H1 (cell line): Measurements from ENCODE around the gene VN1R4. TPM values are rescaled to one million over a fixed set of nuclear protein-coding genes. Genes with fewer than 3 reads are reported as not detected.

Experiments
- CTCF ChIA-PET: fragments of 300-600 bp; sonication (Branson Sonifier 250); formaldehyde crosslinking; loops from one replicate; lab custom pipeline; 2021; ENCODE audit not compliant: partially characterized antibody; lab: Charles Lee
- POLR2A ChIA-PET: fragments of 300-600 bp; sonication (Branson Sonifier 250); formaldehyde crosslinking; loops from one replicate; lab custom pipeline; 2021; ENCODE audit warnings: inconsistent platforms; ENCODE audit not compliant: partially characterized antibody; lab: Charles Lee
- DNase-seq, 2 experiments: peaks; one replicate each; pipeline versions ENCODE4 v3.0.0 to v3.0.0-alpha.2; 2010 to 2022; ENCODE audit warnings: low spot score in 2 of 2, low read depth in 1 of 2, mixed read lengths in 1 of 2
- FAIRE-seq: peaks from 2 replicates; lab custom pipeline; 2011; peaks lifted over from hg19 to GRCh38; lab: Jason Lieb, UNC
- H2AFZ ChIP-seq: 2 replicates; pipeline ENCODE4 v1.8.1; 2012; ENCODE audit warnings: low read length, inconsistent platforms
- H2AK5ac ChIP-seq: 2 replicates; pipeline ENCODE4 v1.6.1; 2013; ENCODE audit warnings: low read depth, low read length
- H2BK120ac ChIP-seq: replicated peaks from 2 replicates; pipeline ENCODE3; 2013; ENCODE audit warnings: low read depth, low read length, inconsistent platforms
- H2BK12ac ChIP-seq: 2 replicates; pipeline ENCODE4 v1.6.1; 2013; ENCODE audit warnings: low read depth, low read length
- H2BK15ac ChIP-seq: 2 replicates; pipeline ENCODE4 v1.6.1; 2013; ENCODE audit warnings: low read length
- H2BK20ac ChIP-seq: 2 replicates; pipeline ENCODE4 v1.6.1; 2013; ENCODE audit warnings: low read length
- H2BK5ac ChIP-seq: 2 replicates; pipeline ENCODE4 v1.6.1; 2013; ENCODE audit warnings: low read depth, low read length
- H3K14ac ChIP-seq: 2 replicates; pipeline ENCODE4 v1.6.1; 2013; ENCODE audit warnings: inconsistent platforms; ENCODE audit not compliant: insufficient read length
- H3K18ac ChIP-seq: 2 replicates; pipeline ENCODE4 v1.6.1; 2013; ENCODE audit warnings: low read length; ENCODE audit errors: extremely low read depth
- H3K23ac ChIP-seq: 2 replicates; pipeline ENCODE4 v1.6.1; 2013; ENCODE audit warnings: inconsistent platforms; ENCODE audit not compliant: insufficient read length
- H3K23me2 ChIP-seq: 2 replicates; pipeline ENCODE4 v1.6.1; 2013; ENCODE audit warnings: low read depth, low read length
- H3K27ac ChIP-seq: 2 replicates; pipeline ENCODE4 v1.6.1; 2011; ENCODE audit warnings: low read depth, low read length, inconsistent platforms
- H3K27me3 ChIP-seq, 4 experiments: replicated peaks in 1 of 4; 1 replicate in 1 of 4; 2 replicates in 3 of 4; pipeline versions ENCODE4 v1.6.1 to v1.8.1; 2011 to 2013; ENCODE audit warnings: low read length in 3 of 4, mild to moderate bottlenecking in 3 of 4, inconsistent platforms in 2 of 4, mixed read lengths in 2 of 4, moderate library complexity in 1 of 4; ENCODE audit not compliant: control insufficient read depth in 3 of 4, insufficient read depth in 3 of 4; ENCODE audit errors: extremely low read depth in 1 of 4
- H3K36me3 ChIP-seq, 4 experiments: 2 replicates each; pipeline versions ENCODE4 v1.6.1 to v1.8.1; 2011 to 2013; ENCODE audit warnings: mild to moderate bottlenecking in 4 of 4, low read length in 3 of 4, moderate library complexity in 2 of 4, control low read depth in 1 of 4, inconsistent platforms in 1 of 4; ENCODE audit not compliant: insufficient read depth in 4 of 4, control insufficient read depth in 2 of 4
- H3K4ac ChIP-seq: replicated peaks from 2 replicates; pipeline ENCODE3; 2013; ENCODE audit warnings: low read length, low read depth, mixed read lengths, inconsistent platforms; ENCODE audit not compliant: insufficient read length
- H3K4me1 ChIP-seq, 4 experiments: replicated peaks in 1 of 4; 1 replicate in 1 of 4; 2 replicates in 3 of 4; pipeline versions ENCODE4 v1.6.1 to v1.8.1; 2011 to 2013; ENCODE audit warnings: low read length in 3 of 4, inconsistent platforms in 2 of 4, mixed read lengths in 1 of 4; ENCODE audit not compliant: insufficient read depth in 4 of 4, control insufficient read depth in 3 of 4
- H3K4me2 ChIP-seq, 2 experiments: 2 replicates each; pipeline versions ENCODE4 v1.6.1 to v1.8.1; 2011 to 2013; ENCODE audit warnings: low read depth in 2 of 2, low read length in 2 of 2, control low read depth in 1 of 2, inconsistent platforms in 1 of 2, mild to moderate bottlenecking in 1 of 2; ENCODE audit not compliant: insufficient read depth in 1 of 2
- H3K4me3 ChIP-seq, 4 experiments: fragments of 200-600, 300-600 bp in 1 of 4; sonication (generic), shearing (Covaris generic), sonication (Bioruptor Twin) in 1 of 4; 2 replicates each; pipeline versions ENCODE4 v1.5.1 to v1.8.1; 2011 to 2016; ENCODE audit warnings: low read length in 4 of 4, low read depth in 3 of 4, control low read depth in 2 of 4, inconsistent platforms in 2 of 4, mild to moderate bottlenecking in 2 of 4, mixed read lengths in 1 of 4, moderate library complexity in 1 of 4; ENCODE audit not compliant: insufficient read depth in 2 of 4; ENCODE audit errors: extremely low read depth in 1 of 4
- H3K56ac ChIP-seq: replicated peaks from 2 replicates; pipeline ENCODE3; 2013; ENCODE audit warnings: low read depth, mild to moderate bottlenecking, mixed read lengths, low read length, inconsistent platforms; ENCODE audit not compliant: insufficient read length
- H3K79me1 ChIP-seq: 2 replicates; pipeline ENCODE4 v1.6.1; 2013; ENCODE audit warnings: low read depth, low read length, control low read depth
- H3K79me2 ChIP-seq, 2 experiments: 2 replicates each; pipeline versions ENCODE4 v1.6.1 to v1.8.1; 2012 to 2013; ENCODE audit warnings: low read length in 2 of 2, mild to moderate bottlenecking in 2 of 2, inconsistent platforms in 1 of 2; ENCODE audit not compliant: insufficient read depth in 2 of 2, control insufficient read depth in 1 of 2
- H3K9ac ChIP-seq, 4 experiments: replicated peaks in 1 of 4; 1 replicate in 1 of 4; 2 replicates in 3 of 4; pipeline versions ENCODE4 v1.6.1 to v1.8.1; 2011 to 2013; ENCODE audit warnings: low read depth in 3 of 4, low read length in 3 of 4, control low read depth in 2 of 4, mild to moderate bottlenecking in 2 of 4, moderate library complexity in 2 of 4, inconsistent platforms in 1 of 4; ENCODE audit errors: extremely low read depth in 1 of 4
- H3K9me3 ChIP-seq, 2 experiments: 2 replicates each; pipeline versions ENCODE4 v1.6.1 to v1.8.1; 2012 to 2013; ENCODE audit warnings: mild to moderate bottlenecking in 2 of 2, moderate library complexity in 2 of 2, control low read depth in 1 of 2, inconsistent platforms in 1 of 2, low read depth in 1 of 2, low read length in 1 of 2, mixed read lengths in 1 of 2; ENCODE audit not compliant: insufficient read depth in 2 of 2
- H4K20me1 ChIP-seq, 2 experiments: replicated peaks in 1 of 2; 2 replicates each; pipeline versions ENCODE3 to v1.8.1; 2011 to 2013; ENCODE audit warnings: inconsistent platforms in 2 of 2, low read length in 2 of 2, mild to moderate bottlenecking in 1 of 2; ENCODE audit not compliant: insufficient read depth in 2 of 2, control insufficient read depth in 1 of 2
- H4K5ac ChIP-seq: 2 replicates; pipeline ENCODE4 v1.6.1; 2013; ENCODE audit warnings: low read length, low read depth, mixed read lengths, inconsistent platforms; ENCODE audit not compliant: insufficient read length
- H4K8ac ChIP-seq: 2 replicates; pipeline ENCODE4 v1.8.0; 2013; ENCODE audit warnings: mild to moderate bottlenecking, moderate library complexity, low read length, inconsistent platforms; ENCODE audit not compliant: insufficient read depth; ENCODE audit errors: extremely low read depth
- H4K91ac ChIP-seq: replicated peaks from 2 replicates; pipeline ENCODE3; 2013; ENCODE audit warnings: low read length, mixed read lengths, inconsistent platforms; ENCODE audit not compliant: insufficient read length
- CBX5 ChIP-seq: fragments of 300-800, 300-1000 bp; sonication (generic); IDR thresholded peaks from 2 replicates; pipeline ENCODE4 v1.7.1; 2016; ENCODE audit warnings: antibody characterized with exemption, low read length, low read depth
- CEBPB ChIP-seq: IDR thresholded peaks from 2 replicates; pipeline ENCODE4 v1.6.1; 2012; ENCODE audit warnings: low read depth, low read length
- EP300 ChIP-seq, 2 experiments: IDR thresholded peaks; 1 replicate in 1 of 2; 2 replicates in 1 of 2; pipeline ENCODE4 v1.6.1; 2011 to 2012; ENCODE audit warnings: low read depth in 2 of 2, low read length in 2 of 2, mild to moderate bottlenecking in 2 of 2, borderline replicate concordance in 1 of 2, inconsistent platforms in 1 of 2, moderate library complexity in 1 of 2
- EZH2 ChIP-seq: fragments of 200-600 bp; sonication (generic); IDR thresholded peaks from 2 replicates; pipeline ENCODE4 v1.7.1; 2012; ENCODE audit warnings: low read depth, mild to moderate bottlenecking, moderate library complexity, low read length, inconsistent platforms; ENCODE audit not compliant: severe bottlenecking
- HDAC6 ChIP-seq: IDR thresholded peaks from one replicate; pipeline ENCODE4 v1.7.1; 2012; ENCODE audit warnings: low read depth, mild to moderate bottlenecking, inconsistent platforms, low read length, moderate library complexity
- JUN ChIP-seq: IDR thresholded peaks from 2 replicates; pipeline ENCODE4 v1.6.1; 2011; ENCODE audit warnings: low read depth, mild to moderate bottlenecking, improper control_type of control experiment, low read length
- KDM1A ChIP-seq: fragments of 200-600, 300-600 bp; sonication (generic); IDR thresholded peaks from 2 replicates; pipeline ENCODE4 v1.7.1; 2016; ENCODE audit warnings: mild to moderate bottlenecking, low read length, borderline replicate concordance
- NRF1 ChIP-seq: IDR thresholded peaks from 2 replicates; pipeline ENCODE4 v1.6.1; 2011; ENCODE audit warnings: mild to moderate bottlenecking, low read depth, low read length, improper control_type of control experiment
- PHF8 ChIP-seq: fragments of 200-600 bp; sonication (generic); conservative IDR thresholded peaks from 2 replicates; pipeline ENCODE4 v1.7.1; 2012; ENCODE audit warnings: low read depth, mild to moderate bottlenecking, inconsistent platforms, low read length, moderate library complexity
- POU5F1 ChIP-seq: IDR thresholded peaks from 2 replicates; pipeline ENCODE4 v1.6.1; 2011; ENCODE audit warnings: low read depth, mild to moderate bottlenecking, low read length, moderate library complexity
- RBBP5 ChIP-seq: IDR thresholded peaks from 2 replicates; pipeline ENCODE4 v1.7.1; 2012; ENCODE audit warnings: low read depth, mild to moderate bottlenecking, inconsistent platforms, low read length, moderate library complexity, borderline replicate concordance
- SRF ChIP-seq: IDR thresholded peaks from 2 replicates; pipeline ENCODE4 v1.6.1; 2011; ENCODE audit warnings: mild to moderate bottlenecking, low read depth, low read length, moderate library complexity
- YY1 ChIP-seq: IDR thresholded peaks from 2 replicates; pipeline ENCODE4 v1.6.1; 2011; ENCODE audit warnings: low read depth, mild to moderate bottlenecking, low read length
- WGBS, 2 experiments: shearing (Covaris generic) in 1 of 2; methylation state at CpG; one replicate each; pipeline versions ENCODE4 v1.1.6 to v1.1.7; 2013 to 2015; ENCODE audit warnings: low lambda C conversion rate in 2 of 2, mixed read lengths in 2 of 2, inconsistent platforms in 1 of 2, low coverage in 1 of 2, missing lambda C conversion rate in 1 of 2; ENCODE audit not compliant: insufficient replicate concordance in 2 of 2, insufficient coverage in 1 of 2, insufficient read length in 1 of 2; ENCODE audit errors: extremely low coverage in 1 of 2, missing lambda C conversion rate in 1 of 2; 5-methylcytosine and 5-hydroxymethylcytosine counted together
- polyA plus RNA-seq, 7 experiments: library from polyadenylated mRNA; depleted of rRNA in 3 of 7; stranded (reverse) in 5 of 7; unstranded in 2 of 7; fragments of >200 nt in 5 of 7; fragments of 200-250 nt in 2 of 7; gene quantifications; 1 replicate in 5 of 7; 2 replicates in 1 of 7; 4 replicates in 1 of 7; pipeline versions ENCODE4 v1.2.1 to v1.2.3, GENCODE V29; 2011 to 2013; ENCODE audit warnings: missing spikeins in 2 of 7, mixed read lengths in 2 of 7
- total RNA-seq: library from RNA; stranded (reverse); fragmentation: NEBNext Ultra II Directional; extraction: Animal tissue kit (Norgen Biotek cat#: 25700); gene quantifications from 2 replicates; pipeline ENCODE4 v1.2.1, GENCODE V29; 2021

Gene VN1R4
- total and polyA plus RNA-seq, 2 of the 8 experiments (the other 6 are each of a cell fraction or from before 2014, with no cell fraction given), result not detected

DNA sequence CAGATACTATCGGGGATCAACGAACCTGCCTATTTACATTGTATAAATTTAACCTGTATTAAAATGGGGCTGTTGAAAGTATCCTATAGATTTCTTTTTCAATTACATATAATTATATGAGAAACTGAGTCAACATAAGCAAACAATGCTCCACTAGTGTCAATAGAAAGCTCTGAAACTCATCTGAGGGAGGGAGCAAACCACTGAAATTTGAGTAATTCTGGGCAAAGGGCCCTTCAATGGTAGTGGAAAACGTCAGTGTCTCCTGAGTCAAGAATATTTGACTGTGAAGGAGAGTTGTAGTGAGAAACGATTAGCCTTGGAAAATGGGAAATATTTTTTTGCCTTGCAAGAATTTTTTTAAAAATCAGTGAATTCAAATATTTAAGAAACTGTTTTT is 17.6 kb upstream of the VN1R4 start:
- H3K9ac ChIP-seq, result no peak overlapping the region
- no peak overlapping the region for H4K8ac ChIP-seq
- H3K56ac ChIP-seq, result no peak overlapping the region
- no peak overlapping the region for H2BK120ac ChIP-seq
- no peak overlapping the region for H3K27ac ChIP-seq
- no peak overlapping the region for H3K4me2 ChIP-seq
- H3K18ac ChIP-seq, result no peak overlapping the region
- no peaks in the 10 kb centered on the region for H3K27me3 ChIP-seq
- DNase-seq, result no peak
- H3K4me3 ChIP-seq, result no peak overlapping the region
- 88% methylated on average over 4 of the region's 4 CpGs; no CpG with 5 or more reads in 1 of the 2 experiments for WGBS, 2 experiments
- no peaks in the 10 kb centered on the region for H3K23me2 ChIP-seq
- no peak overlapping the region for H2BK5ac ChIP-seq
- H3K23ac ChIP-seq, result no peak overlapping the region
- ChIA-PET CTCF (interaction anchor here (0.8 kb wide), 1 partner anchor 20 kb away, joined by 3 read pairs; no protein-coding TSS in a partner anchor), POLR2A (no interaction called here)
- H2BK12ac ChIP-seq, result no peak overlapping the region
- H3K9me3 ChIP-seq, result 0 out of 4 replicates have a peak, but pooled peaks cover 0 to 3% of the 10 kb centered on the region in 2 experiments
- no peaks in the 10 kb centered on the region for H3K79me1 ChIP-seq
- no peak overlapping the region for H2AFZ ChIP-seq
- H3K79me2 ChIP-seq, result no peaks in the 10 kb centered on the region
- H3K4ac ChIP-seq, result no peak overlapping the region
- H4K91ac ChIP-seq, result no peak overlapping the region
- no peaks in the 10 kb centered on the region for H4K20me1 ChIP-seq
- H3K14ac ChIP-seq, result no peak overlapping the region
- H2BK20ac ChIP-seq, result no peak overlapping the region
- no peaks in the 10 kb centered on the region for H3K36me3 ChIP-seq
- H4K5ac ChIP-seq, result no peak overlapping the region
- no peak overlapping the region for H2BK15ac ChIP-seq
- TF ChIP-seq KDM1A (no peak), NRF1 (no peak), RBBP5 (no peak), YY1 (no peak), CBX5 (no peak), PHF8 (no peak), EZH2 (no peak), HDAC6 (no peak), CEBPB (no peak), POU5F1 (no peak), EP300 (IDR thresholded peaks at IDR 0.05; ENCODE audit: borderline replicate concordance in 1 of 2, low read depth in 2 of 2, low read length in 2 of 2) (no peak), SRF (no peak), JUN (no peak)
- TF ChIP-seq, all 59 proteins: peak for 0
- no peak for FAIRE-seq
- Histone ChIP-seq H3K4me1 (no peaks in the 10 kb centered on the region), H2AK5ac (no peak overlapping the region)
